Right renal pelvis (tissue), 4 donors: ENCODE data around the gene WIF1. TPM values are rescaled to one million over a fixed set of nuclear protein-coding genes. Genes with fewer than 3 reads are reported as not detected.

Experiments
- DNase-seq, 4 donors: peaks; one replicate each; pipeline ENCODE4 v3.0.0-alpha.2; 2013; ENCODE audit warnings: low read depth in 4 of 4, low spot score in 3 of 4, missing footprints in 1 of 4
- polyA plus RNA-seq, 4 donors: library from polyadenylated mRNA; unstranded; fragments of 120-200 nt; gene quantifications; one replicate each; pipeline ENCODE4 v1.2.1, GENCODE V29; 2013; ENCODE audit not compliant: insufficient read length in 4 of 4

Gene WIF1
- polyA plus RNA-seq, 4 donors: 1.9 to 2.9 (median 2.3) TPM

GRCh38 chr12:65039301-65039700 lies 81.8 kb downstream of the WIF1 start:
- DNase-seq: no peak

- no peak for DNase-seq
Observed at GRCh38 chr12:65025136-65025535, 96.0 kb downstream of the WIF1 start.

GRCh38 chr12:65023485-65023884 lies 97.6 kb downstream of the WIF1 start:
- DNase-seq: no peak

GRCh38 chr12:65022960-65023359 lies 98.1 kb downstream of the WIF1 start:
- DNase-seq: no peak

GRCh38 chr12:65022421-65022820 lies 98.7 kb downstream of the WIF1 start:
- no peak for DNase-seq

GRCh38 chr12:65019696-65020234 lies 101.3 kb downstream of the WIF1 start:
- no peak for DNase-seq

- no peak for DNase-seq
Observed at GRCh38 chr12:65016881-65017650, 104.0 kb downstream of the WIF1 start.

- DNase-seq: no peak
Observed at GRCh38 chr12:65015850-65016249, 105.3 kb downstream of the WIF1 start.

GRCh38 chr12:65014504-65015271 lies 106.4 kb downstream of the WIF1 start:
- DNase-seq: no peak

GRCh38 chr12:65010437-65010836 lies 110.7 kb downstream of the WIF1 start:
- no peak for DNase-seq

- no peak for DNase-seq
Observed at GRCh38 chr12:65005716-65006115, 115.4 kb downstream of the WIF1 start.

- no peak for DNase-seq
Observed at GRCh38 chr12:65004270-65004669, 116.8 kb downstream of the WIF1 start.

Other genes starting within 250 kb of the WIF1 start
- gene LEMD3, start 48.3 kb upstream of the WIF1 start, polyA plus RNA-seq: 10 to 100 TPM; 33.7 to 46.1 (median 41.0) TPM
- gene MSRB3, start 157.4 kb upstream of the WIF1 start, polyA plus RNA-seq: 10 to 100 TPM; 22.5 to 27.2 (median 24.6) TPM